HG02759 (cell line): ENCODE measurements around the gene SCNN1B.
"Not testable (repeated sequence)": the region's sequence is repeated elsewhere in the genome, so short reads cannot be mapped to it uniquely, and the experiment has no call there.

Experiments used
- ATAC-seq: cut with Tn5 transposase; IDR thresholded peaks from one replicate; pipeline ENCODE4 v1.9.1; 2021; ENCODE audit warnings: mild to moderate bottlenecking, moderate library complexity; ENCODE audit not compliant: unreplicated experiment

Gene SCNN1B

DNA sequence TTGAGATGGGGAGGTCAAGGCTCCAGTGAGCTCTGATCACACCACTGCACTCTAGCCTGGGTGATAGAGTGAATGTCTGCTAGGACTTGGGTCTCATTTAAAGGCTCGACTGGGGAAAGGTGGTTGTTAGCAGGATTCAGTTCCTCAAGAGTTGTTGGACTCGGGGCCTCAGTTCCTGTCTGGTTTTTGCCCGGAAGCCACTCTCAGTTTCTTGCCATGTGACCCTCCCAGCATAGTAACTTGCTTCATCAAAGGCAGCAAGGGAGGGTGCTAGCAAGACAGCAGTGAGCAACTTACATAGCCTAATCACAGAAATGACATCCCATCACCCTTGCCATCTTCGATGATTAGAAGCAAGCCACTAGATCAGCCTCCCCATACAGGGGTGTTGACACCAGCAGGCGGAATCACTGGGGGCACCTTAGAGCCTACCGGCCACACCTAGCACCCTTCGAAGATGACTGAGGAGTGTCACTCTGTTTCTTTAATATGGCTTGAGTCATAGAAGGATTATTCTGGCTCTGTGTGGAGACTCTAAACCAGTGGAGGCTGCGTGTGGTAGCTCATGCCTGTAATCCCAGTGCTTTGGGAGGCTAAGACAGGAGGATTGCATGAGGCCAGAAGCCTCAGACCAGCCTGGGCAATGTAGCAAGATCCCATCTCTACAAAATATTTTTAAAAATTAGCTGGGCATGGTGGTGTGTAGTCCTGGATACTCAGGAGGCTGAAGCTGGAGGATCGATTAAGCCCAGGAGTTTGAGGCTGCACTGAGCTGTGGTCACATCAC, 13.2 kb upstream of the SCNN1B start:
- no peak for ATAC-seq

DNA sequence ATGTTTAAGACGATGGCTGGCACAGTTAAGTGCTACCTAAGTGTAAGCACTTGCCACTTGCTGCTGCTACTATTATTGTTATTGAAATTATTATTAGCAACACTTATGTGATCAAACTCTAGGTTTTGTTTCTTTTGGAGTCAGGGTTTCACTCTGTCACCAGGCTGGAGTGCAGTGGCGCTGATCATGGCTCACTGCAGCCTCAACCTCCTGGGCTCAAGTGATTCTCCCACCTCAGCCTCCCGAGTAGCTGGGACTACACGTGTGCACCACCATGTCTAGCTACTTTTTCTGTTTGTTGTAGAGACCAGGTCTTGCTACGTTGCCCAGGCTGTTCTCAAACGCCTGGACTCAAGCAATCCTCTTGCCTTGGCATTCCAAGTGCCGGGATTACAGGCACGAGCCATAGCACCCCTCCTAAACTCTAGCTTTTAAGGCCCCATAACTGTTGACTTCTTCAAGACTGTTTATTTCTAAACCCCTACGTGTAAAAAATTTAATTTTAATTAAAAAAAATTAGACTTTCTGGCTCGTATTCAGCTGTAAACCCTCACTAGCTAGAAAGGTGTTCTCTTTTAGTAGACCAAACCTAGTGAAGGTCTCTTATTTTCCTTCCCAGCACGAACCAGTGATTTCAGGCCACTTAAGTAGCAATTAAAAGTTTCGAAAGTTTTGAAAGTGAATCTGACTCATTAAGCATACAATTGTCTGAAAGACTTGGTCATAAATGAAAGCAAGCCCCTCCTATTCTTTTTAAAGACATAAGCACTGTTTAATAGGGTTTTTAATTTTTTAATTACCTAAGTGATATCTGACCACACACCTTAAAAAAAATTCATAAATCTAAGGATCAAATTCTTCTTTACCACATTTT, 11.7 kb upstream of the SCNN1B start:
- ATAC-seq, result no peak

DNA sequence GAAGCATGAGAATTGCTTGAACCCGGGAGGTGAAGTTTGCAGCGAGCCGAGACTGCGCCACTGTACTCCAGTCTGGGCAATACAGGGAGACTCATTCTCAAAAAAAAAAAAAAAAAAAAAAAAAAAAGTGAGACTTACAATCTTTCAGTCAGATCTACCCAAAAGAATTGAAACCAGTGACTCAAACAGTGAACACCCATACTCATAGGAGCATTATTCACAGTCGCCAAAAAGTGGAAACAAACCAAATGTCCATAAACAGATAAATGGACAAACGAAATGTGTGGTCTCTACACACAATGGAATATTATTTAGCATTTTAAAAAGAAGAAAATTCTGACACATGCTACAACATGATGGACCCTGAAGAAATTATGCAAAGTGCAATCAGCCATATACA, 9.1 kb upstream of the SCNN1B start:
- ATAC-seq, result peak; percentile 60

DNA sequence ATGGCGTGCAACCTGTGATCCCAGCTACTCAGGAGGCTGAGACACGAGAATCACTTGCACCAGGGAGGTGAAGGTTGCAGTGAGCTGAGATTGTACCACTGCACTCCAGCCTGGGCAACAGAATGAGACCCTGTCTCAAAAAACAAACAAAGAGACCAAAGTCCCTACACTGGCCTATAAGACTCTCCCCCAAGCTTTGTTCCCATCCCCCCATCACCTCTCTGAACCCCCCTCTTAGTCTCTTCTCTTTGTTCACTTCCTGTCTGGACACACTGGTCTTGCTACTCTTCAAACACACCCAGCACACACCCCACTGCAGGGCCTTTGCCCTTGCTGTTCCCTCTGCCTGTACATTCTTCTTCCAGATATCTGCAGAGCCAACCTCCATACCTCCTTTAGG, 7.8 kb upstream of the SCNN1B start:
- no peak for ATAC-seq

DNA sequence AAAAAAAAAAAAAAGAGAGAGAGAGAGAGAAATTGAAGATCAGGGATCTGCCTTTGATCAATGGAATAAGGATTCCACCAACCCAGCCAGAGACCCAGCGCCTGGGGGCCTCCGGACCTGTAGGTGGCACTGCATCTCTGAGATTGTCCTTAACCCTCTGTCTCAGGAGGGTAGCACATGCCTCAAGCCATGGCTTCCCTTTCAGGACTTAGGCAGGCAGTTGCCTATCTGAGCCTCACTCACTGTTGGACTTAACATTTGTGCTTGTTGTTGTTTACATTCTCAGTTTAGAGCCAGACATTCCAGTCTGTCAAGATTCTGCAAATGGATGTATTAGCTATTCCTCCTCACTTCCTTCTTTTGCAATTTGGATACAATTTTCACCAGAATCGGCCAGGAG, 5.1 kb upstream of the SCNN1B start:
- no peak for ATAC-seq

DNA sequence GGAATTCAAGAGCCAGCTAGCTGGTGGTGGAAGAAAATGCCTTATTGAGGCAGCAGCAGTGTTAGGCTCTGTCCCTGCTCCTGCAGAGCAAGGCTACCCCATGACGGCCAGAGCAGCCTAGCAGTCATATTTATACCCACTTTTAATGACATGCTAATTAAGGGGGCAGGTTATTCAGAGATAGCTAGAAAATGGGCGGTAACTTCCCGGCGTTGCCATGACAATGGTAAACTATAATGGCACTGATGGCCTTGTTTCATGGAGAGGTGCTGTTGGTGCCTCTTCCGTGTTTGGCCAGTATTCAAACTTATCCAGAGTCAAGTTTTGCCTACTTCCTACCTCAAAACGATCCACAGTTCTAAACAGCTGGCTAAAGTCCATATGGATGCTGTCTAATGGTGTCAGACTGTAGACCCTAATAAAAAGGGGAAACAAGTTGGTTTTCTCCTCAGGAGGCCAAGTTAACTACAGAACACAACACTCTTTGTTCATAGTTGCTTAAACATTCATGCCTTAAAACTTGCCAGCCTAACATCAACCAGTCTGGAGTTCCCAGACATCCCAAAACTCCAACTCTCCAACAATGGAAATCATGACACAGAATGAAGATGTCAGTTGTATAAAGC, 3.7 kb upstream of the SCNN1B start:
- ATAC-seq, result no peak

DNA sequence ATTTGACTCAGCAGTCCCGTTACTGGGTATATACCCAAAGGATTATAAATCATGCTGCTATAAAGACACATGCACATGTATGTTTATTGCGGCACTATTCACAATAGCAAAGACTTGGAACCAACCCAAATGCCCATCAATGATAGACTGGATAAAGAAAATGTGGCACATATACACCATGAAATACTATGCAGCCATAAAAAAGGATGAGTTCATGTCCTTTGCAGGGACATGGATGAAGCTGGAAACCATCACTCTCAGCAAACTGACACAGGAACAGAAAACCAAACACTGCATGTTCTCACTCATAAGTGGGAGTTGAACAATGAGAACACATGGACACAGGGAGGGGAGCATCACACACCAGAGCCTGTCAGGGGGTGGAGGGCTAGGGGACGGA, 2.3 kb upstream of the SCNN1B start:
- not testable (repeated sequence) for ATAC-seq

DNA sequence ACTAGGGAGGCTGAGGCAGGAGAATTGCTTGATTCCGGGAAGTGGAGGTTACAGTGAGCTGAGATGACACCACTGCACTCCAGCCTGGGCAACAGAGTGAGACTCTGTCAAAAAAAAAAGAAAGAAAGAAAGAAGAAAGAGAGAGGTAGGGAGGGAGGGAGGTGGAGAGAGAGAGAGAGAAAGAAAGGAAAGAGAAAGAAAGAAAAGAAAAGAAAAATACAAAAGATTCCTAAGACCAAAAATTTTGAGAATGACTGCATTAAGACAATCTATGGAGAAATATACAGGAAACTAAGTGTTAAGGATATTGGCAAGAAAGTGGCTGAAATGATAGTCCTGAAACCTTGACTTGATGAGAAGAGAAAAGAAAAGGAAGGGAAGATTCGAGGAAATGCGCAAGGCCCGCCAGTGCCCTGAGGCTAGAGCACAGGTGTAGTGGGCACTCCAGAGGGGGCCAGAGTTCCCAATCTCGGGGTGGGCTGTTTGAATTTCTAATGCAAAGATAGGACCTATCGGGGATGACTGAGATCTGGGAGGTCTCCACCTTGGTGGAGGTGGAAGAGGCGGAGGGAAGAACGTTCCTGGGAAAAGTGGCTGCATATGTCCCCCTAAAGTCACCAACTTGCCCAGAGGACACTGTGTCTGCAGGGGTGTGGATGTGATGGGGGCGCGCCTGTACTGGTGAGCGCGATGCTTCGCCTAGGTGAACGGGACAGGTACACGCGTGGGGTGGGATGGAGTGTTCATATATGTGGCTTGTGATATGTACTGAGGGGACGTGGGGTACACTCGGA, 654 bp upstream of the SCNN1B start:
- ATAC-seq, result no peak

DNA sequence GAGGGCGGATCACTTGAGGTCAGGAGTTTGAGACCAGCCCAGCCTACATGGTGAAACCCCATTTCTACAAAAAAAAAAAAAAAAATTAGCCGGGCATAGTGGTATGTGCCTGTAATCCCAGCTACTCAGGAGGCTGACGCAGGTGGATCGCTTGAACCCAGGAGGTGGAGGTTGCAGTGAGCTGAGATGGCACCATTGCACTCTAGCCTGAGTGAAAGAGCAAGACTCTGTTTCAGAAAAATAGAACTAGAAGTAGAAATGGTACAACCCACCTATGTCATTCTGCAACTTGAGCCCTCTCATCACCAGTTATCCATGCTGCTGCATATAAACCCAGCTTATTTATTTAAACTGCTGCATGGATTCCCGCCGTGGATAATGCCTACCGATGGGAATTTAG, 1.6 kb downstream of the SCNN1B start:
- no peak for ATAC-seq

DNA sequence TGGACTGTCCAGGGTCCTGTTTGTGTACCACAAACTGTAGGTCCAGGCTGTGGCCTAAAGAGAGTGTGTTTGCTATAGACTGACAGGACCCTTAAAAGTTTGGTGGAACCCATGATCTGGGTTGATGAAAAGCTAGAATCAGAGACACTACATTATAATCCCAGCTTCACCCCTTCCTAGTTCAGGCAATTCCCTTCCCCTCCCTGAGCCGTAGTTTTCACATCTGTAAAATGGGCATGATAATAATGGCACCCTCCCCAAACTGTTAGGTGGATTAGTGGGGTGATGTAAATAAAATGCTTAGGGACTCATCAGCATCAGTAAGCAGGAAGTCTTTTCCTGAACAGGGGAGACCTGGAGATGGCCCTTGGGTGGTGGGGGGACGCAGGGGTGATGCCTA, 2.5 kb downstream of the SCNN1B start:
- no peak for ATAC-seq

DNA sequence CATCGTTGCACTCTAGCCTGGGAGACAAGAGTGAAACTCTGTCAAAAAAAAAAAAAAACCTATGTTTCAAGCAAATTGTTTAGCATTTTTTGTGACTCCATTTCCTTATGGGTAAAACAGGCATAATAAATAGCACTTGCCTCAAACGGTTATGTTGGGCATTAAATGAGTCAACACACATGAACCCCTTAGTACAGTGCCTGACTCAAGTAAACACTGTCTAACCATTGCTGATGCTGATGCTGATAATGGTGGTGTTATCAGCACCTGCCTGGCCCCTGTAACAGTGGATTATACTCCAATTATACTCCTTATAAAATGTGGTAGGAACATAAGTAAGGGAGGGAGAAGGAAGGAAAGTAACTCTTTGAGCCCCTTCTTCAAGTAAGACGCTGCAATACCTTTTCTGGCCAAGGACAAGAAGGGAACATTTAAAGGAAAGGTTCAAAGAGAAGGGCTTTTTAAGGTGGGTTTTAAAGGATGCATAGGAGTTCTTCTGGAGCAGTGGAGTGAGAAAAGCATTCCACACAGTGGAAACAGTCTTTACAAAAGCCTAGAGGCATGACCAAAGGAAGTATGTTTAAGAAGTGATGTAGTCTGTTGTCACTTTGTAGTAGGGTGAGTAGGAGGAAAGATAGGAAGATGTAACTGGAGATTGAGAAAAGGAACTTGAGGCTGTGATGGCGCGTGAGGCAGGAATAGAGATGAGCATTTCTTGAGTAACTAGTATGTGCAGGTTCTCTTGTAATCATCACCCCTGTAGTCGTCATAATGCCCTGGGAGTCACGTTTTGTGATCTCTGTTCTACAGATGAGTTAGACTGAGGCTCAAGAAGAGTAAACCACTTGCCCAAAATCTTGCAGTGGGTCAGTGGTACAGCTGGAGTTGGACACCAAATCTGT, 4.3 kb downstream of the SCNN1B start:
- no peak for ATAC-seq

DNA sequence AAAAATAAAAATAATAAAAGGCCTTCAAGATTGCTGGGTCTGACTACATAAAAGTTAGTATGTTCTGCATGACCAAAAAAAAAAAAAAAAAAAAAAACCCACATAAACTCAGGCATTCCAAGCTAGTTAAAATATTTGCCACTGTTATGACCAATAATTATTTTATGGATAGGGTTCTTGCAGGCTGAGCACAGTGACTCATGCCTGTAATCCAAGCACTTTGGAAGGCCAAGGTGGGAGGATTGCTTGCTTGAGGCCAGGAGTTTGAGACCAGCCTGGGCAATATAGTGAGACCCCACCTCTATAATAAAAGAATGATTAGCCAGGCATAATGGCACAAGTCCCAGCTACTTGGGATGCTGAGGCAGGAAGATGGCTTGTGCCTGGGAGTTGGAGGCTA, 8.1 kb downstream of the SCNN1B start:
- ATAC-seq, result no peak

DNA sequence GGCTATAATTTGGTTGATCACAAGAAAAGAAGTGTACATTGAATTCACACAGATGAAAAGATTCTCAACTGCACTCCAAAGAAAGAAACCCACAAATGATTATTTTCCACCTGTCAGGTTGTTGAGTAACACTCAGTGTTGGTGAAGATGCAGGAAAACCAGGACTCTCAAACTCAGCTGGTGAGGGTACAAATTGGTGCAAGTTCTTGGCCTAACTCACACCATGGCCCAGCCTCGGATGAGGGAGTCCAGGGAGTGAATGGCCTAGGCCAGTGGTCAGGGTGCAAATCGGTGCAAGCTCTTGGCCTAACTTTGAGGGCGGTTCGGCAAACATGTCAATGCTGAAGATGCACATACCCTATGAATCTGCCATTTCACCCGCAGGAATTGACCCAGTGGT, 8.6 kb downstream of the SCNN1B start:
- no peak for ATAC-seq

DNA sequence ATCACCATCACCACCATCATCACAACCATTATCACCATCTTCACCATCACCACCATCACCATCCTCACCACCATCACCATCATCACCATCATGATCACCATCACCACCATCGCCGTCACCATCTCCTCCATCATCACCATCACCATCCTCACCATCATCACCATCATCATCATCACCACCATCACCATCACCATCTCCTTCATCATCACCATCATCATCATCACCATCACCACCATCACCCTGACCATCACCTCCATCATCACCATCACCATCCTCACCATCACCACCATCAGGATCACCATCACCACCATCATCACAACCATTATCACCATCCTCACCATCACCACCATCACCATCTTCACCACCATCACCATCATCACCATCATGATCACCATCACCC, 14.1 kb downstream of the SCNN1B start:
- ATAC-seq, result no peak

DNA sequence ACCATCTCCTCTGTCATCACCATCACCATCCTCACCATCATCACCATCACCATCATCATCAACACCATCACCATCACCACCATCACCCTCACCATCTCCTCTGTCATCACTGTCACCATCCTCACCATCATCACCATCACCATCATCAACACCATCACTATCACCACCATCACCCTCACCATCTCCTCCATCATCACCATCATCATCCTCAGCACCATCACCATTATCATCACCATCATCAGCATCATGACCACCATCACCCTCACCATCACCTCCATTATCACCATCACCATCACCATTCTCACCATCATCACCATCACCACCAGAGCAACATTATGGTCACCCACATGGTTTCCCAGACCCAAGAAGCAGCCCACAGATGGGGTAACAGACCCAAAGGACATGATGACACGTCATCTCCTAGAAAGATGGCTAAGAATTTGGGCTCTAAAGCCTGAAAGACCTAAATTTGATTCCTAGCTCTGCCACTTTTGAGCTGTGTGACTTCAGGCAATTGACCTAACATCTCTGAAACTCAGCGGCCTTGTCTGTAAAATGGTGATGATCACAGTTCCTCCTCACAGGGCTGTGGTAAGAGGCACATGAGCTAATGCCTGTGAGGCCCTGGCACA, 14.6 kb downstream of the SCNN1B start:
- no peak for ATAC-seq

DNA sequence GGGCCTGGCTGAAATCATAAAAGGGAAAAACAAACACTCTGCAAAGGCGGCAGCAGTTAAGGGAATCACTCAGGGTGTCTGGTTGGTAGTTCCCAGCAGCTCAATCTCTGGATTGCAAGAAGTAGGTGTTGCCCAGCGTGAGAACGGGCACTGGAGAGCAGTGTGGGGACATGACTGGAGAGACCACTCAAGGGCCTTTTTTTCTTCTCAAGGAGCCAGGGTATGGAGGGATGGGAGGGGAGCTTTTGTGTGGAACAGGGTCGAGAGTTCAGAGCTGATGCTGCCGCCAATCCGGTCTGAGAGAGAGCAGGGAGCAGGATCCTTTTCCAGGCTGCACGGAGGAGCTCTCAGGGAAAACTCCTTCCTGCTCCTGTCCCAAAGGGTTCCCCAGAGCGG, 15.2 kb downstream of the SCNN1B start:
- no peak for ATAC-seq

DNA sequence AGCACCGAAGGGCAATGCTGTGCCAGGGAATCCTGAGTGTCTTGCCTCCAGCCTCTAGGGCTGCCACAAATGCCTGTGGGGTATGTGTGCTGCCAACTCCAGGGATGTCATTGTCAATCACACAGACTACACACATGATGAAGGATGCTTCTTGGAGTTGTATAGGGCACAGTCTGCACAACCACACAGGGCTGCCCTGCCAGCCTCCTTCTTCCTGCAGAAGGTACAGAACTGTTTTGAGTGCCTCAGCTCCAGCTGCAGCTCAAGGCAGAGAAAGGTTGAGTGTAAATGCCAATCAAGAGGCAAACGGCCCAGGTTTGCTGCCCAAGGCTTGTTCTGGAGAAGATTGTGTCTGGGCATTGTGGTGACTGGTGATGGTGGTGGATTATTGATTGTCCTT, 15.6 kb downstream of the SCNN1B start:
- no peak for ATAC-seq

DNA sequence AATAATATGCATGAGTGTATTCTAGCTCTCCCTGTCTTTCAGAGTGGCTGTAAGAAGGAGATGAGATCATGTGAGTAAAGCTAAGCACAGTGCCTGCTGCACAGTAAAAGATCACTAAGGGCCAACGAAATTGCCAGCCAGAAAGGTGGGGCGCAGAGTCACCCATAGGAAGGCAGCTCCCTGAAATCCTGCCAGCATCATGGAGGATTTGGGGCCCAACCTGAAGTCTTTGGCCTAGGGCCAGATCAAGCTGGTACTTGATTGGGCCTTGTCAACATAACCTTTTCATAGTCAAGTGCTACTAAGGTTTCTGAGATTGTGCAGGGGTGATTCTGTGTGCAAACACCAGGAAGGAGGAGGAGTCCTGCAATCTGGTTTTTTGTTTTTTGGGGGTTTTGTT, 16.5 kb downstream of the SCNN1B start:
- no peak for ATAC-seq

DNA sequence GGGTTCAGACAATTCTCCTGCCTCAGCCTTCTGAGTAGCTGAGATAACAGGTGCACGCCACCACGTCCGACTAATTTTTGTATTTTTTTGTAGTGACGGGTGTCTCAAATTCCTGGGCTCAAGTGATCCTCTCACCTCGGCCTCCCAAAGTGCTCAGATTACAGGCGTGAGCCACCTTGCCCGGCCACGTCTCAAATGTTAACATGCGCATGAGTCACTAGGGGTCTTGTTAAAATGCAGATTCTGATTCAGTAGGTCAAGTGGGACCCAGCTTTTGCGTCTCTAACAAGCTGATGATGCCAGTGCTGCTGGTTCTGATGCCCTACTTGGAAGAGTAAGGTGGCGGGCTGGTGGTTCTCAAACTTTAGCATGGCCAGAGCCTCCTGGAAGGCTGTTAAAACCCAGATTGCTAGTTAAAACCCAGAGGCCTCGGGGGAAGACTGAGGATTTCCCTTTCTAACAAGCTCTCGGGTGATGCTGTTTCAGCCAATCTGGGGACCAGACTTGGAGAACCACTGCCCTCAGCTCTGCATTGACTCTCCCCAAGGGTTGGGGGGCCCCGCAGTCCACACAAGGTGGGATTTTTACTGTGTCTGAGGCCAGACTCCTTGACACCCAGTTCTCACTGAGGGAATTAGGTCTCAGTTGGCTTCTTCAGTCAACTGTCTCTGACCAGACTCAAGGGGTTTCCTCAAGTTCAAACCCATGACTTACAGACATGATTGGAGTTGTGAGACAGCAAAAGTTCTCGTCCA, 17.9 kb downstream of the SCNN1B start:
- ATAC-seq, result no peak
